Measurements from ENCODE around the gene NID2. TPM values are rescaled to one million over a fixed set of nuclear protein-coding genes. Genes with fewer than 3 reads are reported as not detected.

NID2 gene
- total RNA-seq, 1 donor from 2014 or later = 35.2 TPM

DNA sequence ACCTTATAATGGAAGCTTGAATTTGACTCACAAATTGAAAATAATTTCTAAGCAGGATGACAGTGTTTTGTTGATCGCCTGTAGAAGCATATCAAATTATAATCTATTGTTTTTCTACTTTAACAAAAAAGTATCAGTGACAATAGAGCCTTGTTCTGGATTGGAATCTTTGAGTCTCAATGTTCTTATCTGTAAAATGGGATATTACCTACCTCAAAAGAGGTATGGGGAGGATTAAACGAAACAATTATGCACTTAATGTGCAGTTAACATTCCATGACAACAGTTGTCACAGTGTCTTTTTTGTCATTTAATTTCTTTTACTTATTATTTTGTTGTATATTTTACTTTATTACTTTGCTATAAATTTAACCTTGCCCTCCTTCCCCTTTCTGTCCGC lies 78.4 kb downstream of the NID2 start:
- Histone ChIP-seq H3K9me3 (replicated peaks) (no peaks in the 10 kb centered on the region), H3K27me3 (ENCODE audit: low read depth) (no peaks in the 10 kb centered on the region), H3K4me3 (peak overlapping the region; percentile 89), H3K27ac (replicated peaks) (peak overlapping the region; percentile 92), H3K4me1 (peaks cover 67% of the 10 kb centered on the region), H3K36me3 (peaks cover 37% of the 10 kb centered on the region)
- TF ChIP-seq, protein P1, sequence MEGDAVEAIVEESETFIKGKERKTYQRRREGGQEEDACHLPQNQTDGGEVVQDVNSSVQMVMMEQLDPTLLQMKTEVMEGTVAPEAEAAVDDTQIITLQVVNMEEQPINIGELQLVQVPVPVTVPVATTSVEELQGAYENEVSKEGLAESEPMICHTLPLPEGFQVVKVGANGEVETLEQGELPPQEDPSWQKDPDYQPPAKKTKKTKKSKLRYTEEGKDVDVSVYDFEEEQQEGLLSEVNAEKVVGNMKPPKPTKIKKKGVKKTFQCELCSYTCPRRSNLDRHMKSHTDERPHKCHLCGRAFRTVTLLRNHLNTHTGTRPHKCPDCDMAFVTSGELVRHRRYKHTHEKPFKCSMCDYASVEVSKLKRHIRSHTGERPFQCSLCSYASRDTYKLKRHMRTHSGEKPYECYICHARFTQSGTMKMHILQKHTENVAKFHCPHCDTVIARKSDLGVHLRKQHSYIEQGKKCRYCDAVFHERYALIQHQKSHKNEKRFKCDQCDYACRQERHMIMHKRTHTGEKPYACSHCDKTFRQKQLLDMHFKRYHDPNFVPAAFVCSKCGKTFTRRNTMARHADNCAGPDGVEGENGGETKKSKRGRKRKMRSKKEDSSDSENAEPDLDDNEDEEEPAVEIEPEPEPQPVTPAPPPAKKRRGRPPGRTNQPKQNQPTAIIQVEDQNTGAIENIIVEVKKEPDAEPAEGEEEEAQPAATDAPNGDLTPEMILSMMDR (IDR thresholded peaks at IDR 0.05; ENCODE audit: borderline replicate concordance) = no peak
- DNase-seq = no peak
- intact Hi-C loops (cut with micrococcal nuclease) = no loop called here

DNA sequence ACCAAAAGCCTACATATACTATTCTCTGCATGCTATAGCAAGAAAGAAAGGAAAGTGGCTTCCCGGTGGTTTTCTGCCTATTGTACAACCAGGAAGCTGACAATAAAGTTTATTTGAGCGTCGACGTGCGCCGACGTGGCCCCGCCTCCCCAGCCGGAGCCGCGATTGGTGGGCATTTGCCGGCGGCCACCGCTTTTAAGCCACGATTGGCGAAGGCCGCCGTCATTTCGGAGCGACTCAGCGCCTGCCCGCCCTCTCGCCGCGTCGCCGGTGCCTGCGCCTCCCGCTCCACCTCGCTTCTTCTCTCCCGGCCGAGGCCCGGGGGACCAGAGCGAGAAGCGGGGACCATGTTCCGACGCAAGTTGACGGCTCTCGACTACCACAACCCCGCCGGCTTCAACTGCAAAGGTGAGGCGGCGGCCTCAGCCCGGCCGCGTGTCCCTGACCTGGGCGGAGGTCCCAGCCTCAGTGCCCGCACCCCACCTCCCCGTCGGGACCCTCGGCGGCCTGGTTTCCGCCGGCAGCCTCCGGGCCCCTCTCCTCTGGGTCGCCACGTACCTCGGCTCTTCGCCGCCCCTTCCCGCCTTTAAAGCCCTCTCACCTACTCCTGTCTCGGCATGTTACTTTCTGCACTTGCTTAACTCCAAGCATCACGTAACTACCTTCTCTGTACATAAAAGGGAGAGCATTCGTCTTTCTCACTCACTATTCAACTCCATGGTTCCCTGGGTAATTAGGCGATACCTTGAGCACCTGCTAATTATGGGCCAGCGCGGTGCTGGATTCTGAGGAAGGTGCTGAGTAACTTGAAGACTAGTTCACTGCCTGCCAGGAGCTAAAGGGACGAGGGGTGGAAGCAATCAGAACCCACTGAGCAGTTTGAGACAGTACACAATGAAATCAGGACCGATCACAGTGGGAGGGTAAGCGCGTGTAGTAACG lies 79.3 kb downstream of the NID2 start, which contains the start of gene RTRAF:
TSS of gene RTRAF (plus strand) at position 254 of the 942 bp plus-strand sequence. CDS start at position 348, 94 bp downstream.
- peak; percentile 95 for DNase-seq
- Histone ChIP-seq H3K9me3 (replicated peaks) (no peaks in the 10 kb centered on the region), H3K27ac (replicated peaks) (peak within 1 kb of the TSS; percentile 92), H3K4me1 (peaks cover 58% of the 10 kb centered on the region), H3K27me3 (ENCODE audit: low read depth) (no peaks in the 10 kb centered on the region), H3K4me3 (peak within 1 kb of the TSS; percentile 89), H3K36me3 (peaks cover 28% of the 10 kb centered on the region)
- intact Hi-C loops (cut with micrococcal nuclease) = no loop called here
- TF ChIP-seq, protein P1 (IDR thresholded peaks at IDR 0.05; ENCODE audit: borderline replicate concordance) = no peak

DNA sequence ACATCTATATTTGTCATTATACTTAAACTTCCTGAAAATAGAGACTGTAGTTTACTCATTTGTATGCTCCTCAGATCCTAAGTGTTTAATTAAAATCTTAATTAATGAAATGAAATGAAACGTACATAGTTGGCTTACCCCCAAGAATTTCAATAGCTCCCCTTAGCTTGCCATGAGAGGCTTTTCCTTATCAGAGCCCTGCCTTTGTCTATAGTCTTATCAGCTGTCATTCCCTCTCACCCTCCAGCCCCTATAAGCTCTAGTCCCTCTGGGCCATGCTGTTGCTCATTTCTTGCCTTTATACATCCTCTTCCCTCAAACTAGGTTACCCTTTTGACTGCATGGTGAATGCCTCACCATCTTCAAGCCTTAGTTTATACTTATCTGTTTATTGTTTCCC lies 80.6 kb downstream of the NID2 start:
- Histone ChIP-seq H3K4me1 (peaks cover 45% of the 10 kb centered on the region), H3K27ac (replicated peaks) (no peak overlapping the region), H3K4me3 (no peak overlapping the region), H3K36me3 (peaks cover 19% of the 10 kb centered on the region), H3K9me3 (replicated peaks) (no peaks in the 10 kb centered on the region), H3K27me3 (ENCODE audit: low read depth) (no peaks in the 10 kb centered on the region)
- intact Hi-C loops (cut with micrococcal nuclease) = no loop called here
- no peak for DNase-seq
- TF ChIP-seq, protein P1 (IDR thresholded peaks at IDR 0.05; ENCODE audit: borderline replicate concordance) = no peak

DNA sequence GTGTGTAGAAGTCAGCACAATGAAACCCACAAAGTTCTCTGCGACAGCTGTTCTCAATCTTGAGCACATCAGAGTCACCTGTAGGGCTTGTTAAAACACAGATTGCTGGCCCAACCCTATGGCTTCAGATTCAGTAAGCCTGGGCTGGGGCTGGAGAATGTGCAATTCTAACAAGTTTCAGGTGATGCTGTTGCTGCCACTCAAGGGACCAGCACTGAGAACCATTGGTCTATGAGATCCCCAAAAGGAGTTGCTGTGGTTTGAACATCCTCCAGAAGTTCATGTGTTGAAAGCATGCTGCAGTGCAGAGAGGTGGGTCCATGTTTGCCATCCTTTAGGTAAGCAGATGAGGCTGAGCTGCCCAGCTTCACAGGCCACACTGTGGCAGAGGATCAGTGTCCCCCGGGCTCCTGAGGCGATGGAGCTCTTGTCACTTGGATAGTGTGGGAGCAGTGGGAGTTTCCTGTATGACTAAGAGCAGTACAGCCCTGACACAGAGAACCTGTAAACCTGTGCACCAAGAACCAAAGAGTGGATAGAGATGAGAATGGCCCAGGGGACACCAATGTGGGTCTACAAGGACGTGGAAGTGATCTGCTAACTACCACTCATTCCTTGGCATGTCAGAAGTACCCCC lies 87.5 kb downstream of the NID2 start:
- TF ChIP-seq, protein P1 (IDR thresholded peaks at IDR 0.05; ENCODE audit: borderline replicate concordance) = no peak
- intact Hi-C loops (cut with micrococcal nuclease) = no loop called here

DNA sequence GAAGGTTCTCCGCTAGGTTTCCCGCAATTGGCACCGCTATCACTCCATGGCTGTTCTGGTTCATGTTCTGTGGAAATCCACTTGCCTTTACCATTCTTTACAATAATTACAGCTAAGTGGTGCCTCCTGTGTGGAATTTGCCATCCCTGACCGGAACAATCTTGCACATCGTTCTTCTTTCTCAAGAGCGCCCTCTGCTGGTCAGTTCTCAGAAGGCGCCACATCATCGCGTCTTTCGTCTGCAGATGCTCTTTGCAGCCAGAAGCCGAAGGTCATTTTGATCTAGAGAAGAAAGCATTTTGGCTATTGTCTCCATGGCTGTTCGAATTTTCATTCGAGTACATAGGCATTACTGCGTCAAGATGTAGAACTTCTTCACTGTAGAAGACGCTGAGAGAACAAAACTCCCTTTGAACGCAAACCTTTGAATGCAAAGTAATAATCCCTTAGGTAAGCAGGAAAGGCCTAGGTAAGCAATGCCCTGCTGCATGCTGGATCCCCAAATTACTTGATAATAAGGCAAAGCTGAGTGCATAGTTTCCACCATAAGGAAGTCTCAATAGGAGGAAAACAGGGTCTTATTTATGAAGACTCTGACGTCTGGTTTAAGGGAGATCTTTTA lies 89.7 kb downstream of the NID2 start:
- Histone ChIP-seq H3K27me3 (ENCODE audit: low read depth) (no peaks in the 10 kb centered on the region), H3K9me3 (replicated peaks) (no peaks in the 10 kb centered on the region), H3K4me3 (no peak overlapping the region), H3K27ac (replicated peaks) (peak overlapping the region; percentile 66), H3K36me3 (no peaks in the 10 kb centered on the region), H3K4me1 (peaks cover 7% of the 10 kb centered on the region)
- intact Hi-C loops (cut with micrococcal nuclease) = loop anchor here (10.0 kb wide), 1 partner anchor 194 kb away; no protein-coding TSS in a partner anchor
- TF ChIP-seq, protein P1 (IDR thresholded peaks at IDR 0.05; ENCODE audit: borderline replicate concordance) = peak; percentile 93
- peak; percentile 81 for DNase-seq

More for the DNA sequence above, 87.5 kb downstream of the NID2 start:
- no peaks in the 10 kb centered on the region for H3K9me3 ChIP-seq (replicated peaks)
- H3K27ac ChIP-seq (replicated peaks) = no peak overlapping the region
- no peaks in the 10 kb centered on the region for H3K36me3 ChIP-seq
- no peak for DNase-seq
- no peak overlapping the region for H3K4me3 ChIP-seq
- no peaks in the 10 kb centered on the region for H3K27me3 ChIP-seq (ENCODE audit: low read depth)
- peaks cover 7% of the 10 kb centered on the region for H3K4me1 ChIP-seq
